Neuron (in vitro differentiated cells): ENCODE results near the gene MTAP.

Source experiments
- H2AFZ ChIP-seq: one replicate; pipeline ENCODE4 v1.6.1; 2013; ENCODE audit warnings: low read depth, mild to moderate bottlenecking, inconsistent platforms, low read length, moderate library complexity
- H3K27me3 ChIP-seq: one replicate; pipeline ENCODE4 v1.6.1; 2013; ENCODE audit warnings: low read length; ENCODE audit not compliant: insufficient read depth
- H3K36me3 ChIP-seq: one replicate; pipeline ENCODE4 v1.6.1; 2013; ENCODE audit warnings: low read length; ENCODE audit not compliant: insufficient read depth
- H3K4me1 ChIP-seq: one replicate; pipeline ENCODE4 v1.6.1; 2013; ENCODE audit warnings: low read length; ENCODE audit not compliant: insufficient read depth
- H3K4me3 ChIP-seq: 2 replicates; pipeline ENCODE4 v1.5.1; 2013; ENCODE audit warnings: mild to moderate bottlenecking, low read length, moderate library complexity
- H3K9me3 ChIP-seq: one replicate; pipeline ENCODE4 v1.6.1; 2013; ENCODE audit warnings: low read length

The MTAP gene

GRCh38 chr9:21802418-21803000 is at the start of gene MTAP:
TSS of gene MTAP (plus strand) at chr9:21802636. CDS start at chr9:21802749, 113 bp downstream.
- peak within 1 kb of the TSS; percentile 98 for H2AFZ ChIP-seq
- no peaks in the 10 kb centered on the region for H3K9me3 ChIP-seq
- peaks cover 19% of the 10 kb centered on the region for H3K36me3 ChIP-seq
- H3K4me3 ChIP-seq, result peak within 1 kb of the TSS; percentile 84
- no peaks in the 10 kb centered on the region for H3K27me3 ChIP-seq
- H3K4me1 ChIP-seq, result peaks cover 30% of the 10 kb centered on the region

- Histone ChIP-seq H2AFZ (no peak overlapping the region), H3K36me3 (no peaks in the 10 kb centered on the region), H3K27me3 (no peaks in the 10 kb centered on the region), H3K4me3 (no peak overlapping the region), H3K9me3 (no peaks in the 10 kb centered on the region), H3K4me1 (peaks cover 28% of the 10 kb centered on the region)
Measured at GRCh38 chr9:21753523-21753922, 48.9 kb upstream of the MTAP start.

- no peaks in the 10 kb centered on the region for H3K36me3 ChIP-seq
- no peak overlapping the region for H3K4me3 ChIP-seq
- peaks cover 28% of the 10 kb centered on the region for H3K4me1 ChIP-seq
- H3K27me3 ChIP-seq, result no peaks in the 10 kb centered on the region
- no peak overlapping the region for H2AFZ ChIP-seq
- no peaks in the 10 kb centered on the region for H3K9me3 ChIP-seq
Measured at GRCh38 chr9:21754741-21755140, 47.7 kb upstream of the MTAP start.

- Histone ChIP-seq H3K9me3 (no peaks in the 10 kb centered on the region), H2AFZ (no peak overlapping the region), H3K4me1 (peaks cover 5% of the 10 kb centered on the region), H3K36me3 (no peaks in the 10 kb centered on the region), H3K4me3 (no peak overlapping the region), H3K27me3 (no peaks in the 10 kb centered on the region)
Measured at GRCh38 chr9:21758540-21758939, 43.9 kb upstream of the MTAP start.

GRCh38 chr9:21761309-21761901 is 41.0 kb upstream of the MTAP start:
- no peaks in the 10 kb centered on the region for H3K9me3 ChIP-seq
- no peak overlapping the region for H2AFZ ChIP-seq
- no peaks in the 10 kb centered on the region for H3K27me3 ChIP-seq
- H3K4me3 ChIP-seq, result no peak overlapping the region
- peaks cover 3% of the 10 kb centered on the region for H3K4me1 ChIP-seq
- no peaks in the 10 kb centered on the region for H3K36me3 ChIP-seq

- Histone ChIP-seq H3K4me3 (no peak overlapping the region), H3K9me3 (no peaks in the 10 kb centered on the region), H2AFZ (no peak overlapping the region), H3K4me1 (peaks cover 3% of the 10 kb centered on the region), H3K36me3 (no peaks in the 10 kb centered on the region), H3K27me3 (no peaks in the 10 kb centered on the region)
Measured at GRCh38 chr9:21762064-21762463, 40.4 kb upstream of the MTAP start.

GRCh38 chr9:21764846-21765245 is 37.6 kb upstream of the MTAP start:
- peaks cover 3% of the 10 kb centered on the region for H3K4me1 ChIP-seq
- no peak overlapping the region for H3K4me3 ChIP-seq
- no peaks in the 10 kb centered on the region for H3K36me3 ChIP-seq
- H3K9me3 ChIP-seq, result no peaks in the 10 kb centered on the region
- H3K27me3 ChIP-seq, result no peaks in the 10 kb centered on the region
- no peak overlapping the region for H2AFZ ChIP-seq

GRCh38 chr9:21766096-21766495 is 36.3 kb upstream of the MTAP start:
- Histone ChIP-seq H3K36me3 (no peaks in the 10 kb centered on the region), H3K9me3 (no peaks in the 10 kb centered on the region), H3K4me1 (peaks cover 3% of the 10 kb centered on the region), H2AFZ (no peak overlapping the region), H3K27me3 (no peaks in the 10 kb centered on the region), H3K4me3 (no peak overlapping the region)

GRCh38 chr9:21770871-21771560 is 31.4 kb upstream of the MTAP start:
- no peaks in the 10 kb centered on the region for H3K9me3 ChIP-seq
- H3K4me3 ChIP-seq, result no peak overlapping the region
- no peaks in the 10 kb centered on the region for H3K27me3 ChIP-seq
- H3K4me1 ChIP-seq, result peaks cover 9% of the 10 kb centered on the region
- H2AFZ ChIP-seq, result no peak overlapping the region
- H3K36me3 ChIP-seq, result no peaks in the 10 kb centered on the region

- Histone ChIP-seq H3K4me3 (no peak overlapping the region), H3K4me1 (peaks cover 3% of the 10 kb centered on the region), H3K27me3 (no peaks in the 10 kb centered on the region), H2AFZ (no peak overlapping the region), H3K36me3 (no peaks in the 10 kb centered on the region), H3K9me3 (no peaks in the 10 kb centered on the region)
Measured at GRCh38 chr9:21777701-21778100, 24.7 kb upstream of the MTAP start.

- Histone ChIP-seq H2AFZ (no peak overlapping the region), H3K27me3 (peaks cover 2% of the 10 kb centered on the region), H3K36me3 (no peaks in the 10 kb centered on the region), H3K4me3 (no peak overlapping the region), H3K9me3 (no peaks in the 10 kb centered on the region), H3K4me1 (peaks cover 2% of the 10 kb centered on the region)
Measured at GRCh38 chr9:21778304-21778703, 24.1 kb upstream of the MTAP start.

GRCh38 chr9:21779397-21779796 is 23.0 kb upstream of the MTAP start:
- Histone ChIP-seq H2AFZ (no peak overlapping the region), H3K27me3 (peaks cover 2% of the 10 kb centered on the region), H3K36me3 (no peaks in the 10 kb centered on the region), H3K4me3 (no peak overlapping the region), H3K9me3 (no peaks in the 10 kb centered on the region), H3K4me1 (no peaks in the 10 kb centered on the region)

GRCh38 chr9:21781656-21782055 is 20.8 kb upstream of the MTAP start:
- peaks cover 2% of the 10 kb centered on the region for H3K27me3 ChIP-seq

More at GRCh38 chr9:21781656-21782055, 20.8 kb upstream of the MTAP start:
- no peaks in the 10 kb centered on the region for H3K36me3 ChIP-seq
- no peak overlapping the region for H2AFZ ChIP-seq
- no peak overlapping the region for H3K4me3 ChIP-seq
- no peaks in the 10 kb centered on the region for H3K9me3 ChIP-seq
- no peaks in the 10 kb centered on the region for H3K4me1 ChIP-seq
